ENCODE measurements around the gene ST6GALNAC5. TPM values are rescaled to one million over a fixed set of nuclear protein-coding genes. Genes with fewer than 3 reads are reported as not detected.
A peak's percentile ranks its signal among the peaks of the same experiment; 100 is the strongest.
"Not testable (repeated sequence)": the region's sequence is repeated elsewhere in the genome, so short reads cannot be mapped to it uniquely, and the experiment has no call there.

ST6GALNAC5 gene
- total RNA-seq, 1 donor from 2014 or later = 9.5 TPM

DNA sequence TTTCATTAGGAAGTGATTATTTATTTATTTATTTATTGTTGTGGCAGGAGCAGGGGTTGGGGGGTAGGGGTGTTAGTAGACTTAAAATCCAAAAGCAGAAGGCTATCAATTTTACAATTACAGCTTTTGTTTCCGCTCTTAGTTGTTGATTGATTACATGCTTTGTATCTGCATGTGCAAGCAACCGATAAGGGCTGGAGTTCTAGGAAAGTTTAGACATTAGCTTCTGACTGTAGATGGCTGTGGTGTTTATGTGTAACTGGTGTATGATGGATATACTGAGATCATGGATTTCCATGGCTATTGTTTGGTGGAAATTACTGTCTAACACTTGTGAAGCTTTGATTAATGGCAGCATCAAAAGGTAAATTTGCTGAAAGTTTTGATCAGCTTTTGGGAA lies 2.8 kb downstream of the ST6GALNAC5 start:
- no peaks in the 10 kb centered on the region for H3K36me3 Mint-ChIP-seq (ENCODE audit: insufficient read depth)
- H3K27ac Mint-ChIP-seq = no peak overlapping the region
- peaks cover 8% of the 10 kb centered on the region for H3K4me1 Mint-ChIP-seq (ENCODE audit: low read depth)
- no peak for DNase-seq (ENCODE audit: low spot score, unreplicated experiment)
- H3K4me3 Mint-ChIP-seq (ENCODE audit: low read depth) = peak overlapping the region; percentile 85
- peaks cover 4% of the 10 kb centered on the region for H3K9me3 Mint-ChIP-seq (ENCODE audit: low read depth)
- peaks cover 45% of the 10 kb centered on the region for H3K27me3 Mint-ChIP-seq
- TF ChIP-seq, protein P1, sequence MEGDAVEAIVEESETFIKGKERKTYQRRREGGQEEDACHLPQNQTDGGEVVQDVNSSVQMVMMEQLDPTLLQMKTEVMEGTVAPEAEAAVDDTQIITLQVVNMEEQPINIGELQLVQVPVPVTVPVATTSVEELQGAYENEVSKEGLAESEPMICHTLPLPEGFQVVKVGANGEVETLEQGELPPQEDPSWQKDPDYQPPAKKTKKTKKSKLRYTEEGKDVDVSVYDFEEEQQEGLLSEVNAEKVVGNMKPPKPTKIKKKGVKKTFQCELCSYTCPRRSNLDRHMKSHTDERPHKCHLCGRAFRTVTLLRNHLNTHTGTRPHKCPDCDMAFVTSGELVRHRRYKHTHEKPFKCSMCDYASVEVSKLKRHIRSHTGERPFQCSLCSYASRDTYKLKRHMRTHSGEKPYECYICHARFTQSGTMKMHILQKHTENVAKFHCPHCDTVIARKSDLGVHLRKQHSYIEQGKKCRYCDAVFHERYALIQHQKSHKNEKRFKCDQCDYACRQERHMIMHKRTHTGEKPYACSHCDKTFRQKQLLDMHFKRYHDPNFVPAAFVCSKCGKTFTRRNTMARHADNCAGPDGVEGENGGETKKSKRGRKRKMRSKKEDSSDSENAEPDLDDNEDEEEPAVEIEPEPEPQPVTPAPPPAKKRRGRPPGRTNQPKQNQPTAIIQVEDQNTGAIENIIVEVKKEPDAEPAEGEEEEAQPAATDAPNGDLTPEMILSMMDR (IDR thresholded peaks at IDR 0.05; ENCODE audit: unreplicated experiment) = no peak

DNA sequence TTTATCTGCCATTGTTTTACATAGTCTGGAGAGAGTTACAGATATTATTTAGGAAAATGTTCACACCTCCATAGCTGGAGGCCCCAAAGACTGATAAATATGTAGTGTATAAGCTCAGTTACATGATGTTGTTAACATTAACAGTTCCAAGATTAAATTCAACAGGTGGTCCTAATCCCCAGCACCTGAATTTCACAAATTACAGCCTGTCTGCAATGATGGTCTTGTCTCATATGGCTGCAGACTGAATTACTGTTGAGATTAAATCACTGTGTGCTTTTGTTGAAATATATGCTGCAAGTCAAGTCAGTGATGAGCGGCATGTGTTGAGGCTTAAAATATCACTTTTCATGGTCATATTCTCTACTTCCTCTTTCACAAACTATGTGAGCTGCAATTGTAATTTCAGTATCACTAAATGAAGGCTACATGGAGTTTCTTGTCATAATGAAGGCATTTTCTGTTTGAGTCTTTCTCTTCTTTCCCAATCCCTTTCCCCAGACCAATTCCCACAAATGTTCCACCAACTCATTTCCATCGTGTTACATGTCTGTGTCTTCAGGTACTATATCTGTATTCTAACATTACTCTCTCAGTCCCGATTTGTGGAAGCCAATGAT lies 4.2 kb downstream of the ST6GALNAC5 start:
- peaks cover 31% of the 10 kb centered on the region for H3K27me3 Mint-ChIP-seq
- no peak for DNase-seq (ENCODE audit: low spot score, unreplicated experiment)
- H3K9me3 Mint-ChIP-seq (ENCODE audit: low read depth) = peaks cover 7% of the 10 kb centered on the region
- TF ChIP-seq, protein P1 (IDR thresholded peaks at IDR 0.05; ENCODE audit: unreplicated experiment) = no peak
- peaks cover 8% of the 10 kb centered on the region for H3K4me1 Mint-ChIP-seq (ENCODE audit: low read depth)
- H3K4me3 Mint-ChIP-seq (ENCODE audit: low read depth) = no peak overlapping the region
- peaks cover 2% of the 10 kb centered on the region for H3K36me3 Mint-ChIP-seq (ENCODE audit: insufficient read depth)
- no peak overlapping the region for H3K27ac Mint-ChIP-seq

DNA sequence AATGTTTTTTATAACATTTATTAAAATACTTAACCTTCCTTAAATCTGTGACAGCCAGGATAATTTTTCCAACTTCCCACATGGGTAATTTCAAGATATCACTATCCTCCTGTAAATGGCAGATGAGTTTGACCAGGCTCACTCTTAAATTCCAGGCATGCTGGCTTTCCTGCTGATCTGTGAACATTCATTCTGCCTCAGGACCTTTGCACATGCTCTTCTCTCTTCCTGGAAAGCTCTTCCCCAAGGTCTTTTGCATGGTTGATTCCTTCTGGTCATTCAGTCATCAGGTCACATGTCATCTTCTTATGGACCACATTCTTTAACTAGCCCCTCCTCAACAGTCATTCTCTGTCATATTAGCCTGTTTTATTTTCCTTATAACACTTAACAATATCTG lies 5.7 kb downstream of the ST6GALNAC5 start:
- DNase-seq (ENCODE audit: low spot score, unreplicated experiment) = no peak
- TF ChIP-seq, protein P1 (IDR thresholded peaks at IDR 0.05; ENCODE audit: unreplicated experiment) = no peak
- peaks cover 8% of the 10 kb centered on the region for H3K9me3 Mint-ChIP-seq (ENCODE audit: low read depth)
- peaks cover 8% of the 10 kb centered on the region for H3K4me1 Mint-ChIP-seq (ENCODE audit: low read depth)
- peaks cover 25% of the 10 kb centered on the region for H3K27me3 Mint-ChIP-seq
- peaks cover 2% of the 10 kb centered on the region for H3K36me3 Mint-ChIP-seq (ENCODE audit: insufficient read depth)
- H3K4me3 Mint-ChIP-seq (ENCODE audit: low read depth) = no peak overlapping the region
- no peak overlapping the region for H3K27ac Mint-ChIP-seq

DNA sequence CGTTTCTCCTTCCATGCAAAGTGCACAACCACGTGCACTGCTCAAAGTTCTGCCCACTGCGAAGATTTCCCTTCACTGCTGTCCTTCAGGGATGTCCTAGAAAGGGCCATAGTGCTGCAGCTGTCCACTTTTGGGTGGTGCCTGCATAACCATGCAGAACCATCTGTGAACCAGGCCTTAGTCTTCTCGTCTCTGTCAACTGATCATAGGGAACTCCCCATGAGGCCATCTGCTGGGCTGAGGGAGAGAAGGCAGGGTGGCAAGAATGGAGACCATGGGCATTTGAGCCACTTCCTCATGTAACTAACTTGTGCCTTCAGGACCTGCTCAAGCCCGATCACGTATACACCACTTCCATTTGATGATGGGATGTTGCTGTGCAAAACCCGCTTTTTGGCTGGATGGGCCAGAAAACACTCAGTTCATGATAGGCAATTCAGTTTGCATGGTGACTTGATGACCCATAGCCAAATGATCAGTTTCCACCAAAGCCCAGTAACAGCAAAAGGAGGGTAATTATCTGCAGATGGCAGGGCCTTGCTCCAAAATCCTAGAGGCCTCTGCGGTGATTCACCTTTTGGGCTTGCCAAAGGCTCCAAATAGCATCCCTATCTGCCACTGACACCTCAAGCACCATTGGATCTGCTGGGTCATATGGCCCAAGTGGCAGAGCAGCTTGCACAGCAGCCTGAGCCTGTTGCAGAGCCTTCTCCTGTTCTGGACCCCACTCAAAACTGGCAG lies 9.5 kb downstream of the ST6GALNAC5 start:
- Mint-ChIP-seq H3K27me3 (peaks cover 2% of the 10 kb centered on the region), H3K36me3 (ENCODE audit: insufficient read depth) (peaks cover 2% of the 10 kb centered on the region), H3K9me3 (ENCODE audit: low read depth) (peaks cover 8% of the 10 kb centered on the region), H3K27ac (no peak overlapping the region), H3K4me3 (ENCODE audit: low read depth) (no peak overlapping the region), H3K4me1 (ENCODE audit: low read depth) (no peaks in the 10 kb centered on the region)
- TF ChIP-seq, protein P1 (IDR thresholded peaks at IDR 0.05; ENCODE audit: unreplicated experiment) = no peak
- DNase-seq (ENCODE audit: low spot score, unreplicated experiment) = no peak

DNA sequence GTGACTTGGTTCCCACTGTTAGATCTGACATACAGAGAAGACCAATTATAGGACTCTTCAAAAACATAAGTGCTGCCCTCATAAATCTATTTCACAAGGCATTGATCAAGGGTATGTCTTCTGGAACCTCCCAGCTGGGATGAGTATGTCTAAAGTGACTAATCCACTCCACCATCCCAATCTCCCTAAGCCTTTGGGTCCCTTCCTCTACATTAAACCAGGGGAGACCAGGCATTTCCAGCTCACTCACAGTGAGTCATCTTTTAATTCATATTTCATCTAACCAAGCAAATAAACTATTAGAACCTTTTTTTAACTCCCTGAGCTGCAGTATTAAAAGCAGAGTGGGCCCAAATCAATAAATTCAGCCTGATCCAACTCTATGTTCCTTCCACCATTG lies 11.7 kb downstream of the ST6GALNAC5 start:
- H3K4me3 Mint-ChIP-seq (ENCODE audit: low read depth); H3K27me3 Mint-ChIP-seq; H3K27ac Mint-ChIP-seq; H3K36me3 Mint-ChIP-seq (ENCODE audit: insufficient read depth); H3K4me1 Mint-ChIP-seq (ENCODE audit: low read depth); H3K9me3 Mint-ChIP-seq (ENCODE audit: low read depth); DNase-seq (ENCODE audit: low spot score, unreplicated experiment): not testable (repeated sequence)

DNA sequence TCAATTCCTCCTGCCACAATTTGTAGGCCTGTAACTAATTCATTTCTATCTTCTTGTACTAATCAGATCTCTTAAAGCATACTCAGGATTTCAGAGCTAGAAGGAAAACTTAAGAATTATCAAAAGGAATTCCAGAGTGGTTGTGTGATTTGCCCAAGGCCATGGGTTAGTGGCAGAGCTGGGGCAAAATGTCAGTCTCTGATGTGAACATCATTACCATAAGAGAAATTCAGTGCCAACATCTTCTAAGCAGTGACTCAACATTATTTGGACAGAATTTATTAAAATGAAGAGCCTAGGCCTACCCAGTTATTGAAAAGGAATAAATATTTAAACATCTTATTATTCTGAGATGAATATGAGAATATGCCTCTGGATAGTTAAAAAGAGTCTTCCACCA lies 14.5 kb downstream of the ST6GALNAC5 start:
- H3K36me3 Mint-ChIP-seq (ENCODE audit: insufficient read depth) = no peaks in the 10 kb centered on the region
- DNase-seq (ENCODE audit: low spot score, unreplicated experiment) = no peak
- no peak overlapping the region for H3K4me3 Mint-ChIP-seq (ENCODE audit: low read depth)
- H3K27ac Mint-ChIP-seq = no peak overlapping the region
- no peaks in the 10 kb centered on the region for H3K27me3 Mint-ChIP-seq
- no peaks in the 10 kb centered on the region for H3K9me3 Mint-ChIP-seq (ENCODE audit: low read depth)
- TF ChIP-seq, protein P1 (IDR thresholded peaks at IDR 0.05; ENCODE audit: unreplicated experiment) = no peak
- no peaks in the 10 kb centered on the region for H3K4me1 Mint-ChIP-seq (ENCODE audit: low read depth)

Measured in progenitor cell of endocrine pancreas (in vitro differentiated cells).